ENCODE measurements around the gene MRPL28.

MRPL28 gene

GRCh38 chr16:359871-360697, 10.3 kb downstream of the MRPL28 start:
- ChIA-PET CTCF (interaction anchor here (1.0 to 1.7 kb wide), 2 partner anchors 125 to 253 kb away, joined by 3 to 9 read pairs; no protein-coding TSS in a partner anchor), POLR2A (no interaction called here)
- DNase-seq (ENCODE audit: extremely low spot score) = no peak
- TF ChIP-seq CTCF (IDR thresholded peaks at IDR 0.05; ENCODE audit: control extremely low read depth, extremely low read depth, low read depth, missing control alignments) = no peak

- ChIA-PET POLR2A (no interaction called here), CTCF (interaction anchor here (1.7 kb wide), 1 partner anchor 253 kb away, joined by 9 read pairs; no protein-coding TSS in a partner anchor)
- TF ChIP-seq CTCF (IDR thresholded peaks at IDR 0.05; ENCODE audit: control extremely low read depth, extremely low read depth, low read depth, missing control alignments) = no peak
- no peak for DNase-seq (ENCODE audit: extremely low spot score)
These were observed 11.1 kb downstream of the MRPL28 start for GRCh38 chr16:359067-359763.

- no peak for DNase-seq (ENCODE audit: extremely low spot score)
- TF ChIP-seq CTCF (IDR thresholded peaks at IDR 0.05; ENCODE audit: control extremely low read depth, extremely low read depth, low read depth, missing control alignments) = no peak
- ChIA-PET POLR2A (no interaction called here), CTCF (interaction anchor here (1.3 kb wide), 2 partner anchors 8 to 13 kb away, joined by 3 to 4 read pairs; no protein-coding TSS in a partner anchor)
These were observed 13.6 kb downstream of the MRPL28 start for GRCh38 chr16:356741-357140.

- ChIA-PET POLR2A (no interaction called here), CTCF (interaction anchor here (1.2 to 2.4 kb wide), 2 partner anchors 248 to 289 kb away, joined by 3 to 6 read pairs; no protein-coding TSS in a partner anchor)
- TF ChIP-seq CTCF (IDR thresholded peaks at IDR 0.05; ENCODE audit: control extremely low read depth, extremely low read depth, low read depth, missing control alignments) = no peak
- no peak for DNase-seq (ENCODE audit: extremely low spot score)
These were observed 15.3 kb downstream of the MRPL28 start for GRCh38 chr16:354971-355461.

- no peak for DNase-seq (ENCODE audit: extremely low spot score)
- CTCF ChIA-PET = interaction anchor here (2.4 kb wide), 1 partner anchor 247 kb away, joined by 6 read pairs; no protein-coding TSS in a partner anchor
- POLR2A ChIA-PET = no interaction called here
- no peak for TF ChIP-seq CTCF (IDR thresholded peaks at IDR 0.05; ENCODE audit: control extremely low read depth, extremely low read depth, low read depth, missing control alignments)
These were observed 16.0 kb downstream of the MRPL28 start for GRCh38 chr16:354291-354881.

Data from GM10248 (cell line).